Measurements from ENCODE around the gene GAREM1.
"Not testable (repeated sequence)": the region's sequence is repeated elsewhere in the genome, so short reads cannot be mapped to it uniquely, and the experiment has no call there.

GAREM1 gene

DNA sequence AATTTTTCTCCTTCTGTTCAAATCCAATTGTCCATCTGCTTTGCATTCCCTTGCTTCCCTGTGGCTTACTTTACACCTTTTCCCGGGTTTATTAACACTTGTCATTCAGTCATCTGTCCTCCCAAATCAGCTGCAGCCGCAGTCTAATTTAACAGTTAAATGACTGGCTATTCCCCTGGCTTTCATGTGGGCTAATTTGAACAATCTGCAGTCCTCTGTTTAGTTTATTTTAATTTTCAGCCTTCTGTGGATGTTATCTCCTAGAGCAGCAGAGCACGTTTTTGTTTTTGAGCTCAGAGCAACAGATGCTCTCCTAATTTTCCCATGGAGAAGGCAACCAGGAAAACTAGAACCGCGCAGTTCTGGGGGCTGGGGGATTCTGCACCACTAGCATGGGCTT, 225.8 kb downstream of the GAREM1 start:
- Histone ChIP-seq H3K9me3 (no peaks in the 10 kb centered on the region), H3K36me3 (replicated peaks) (no peaks in the 10 kb centered on the region), H3K27me3 (ENCODE audit: low read depth) (peaks cover 21% of the 10 kb centered on the region), H3K4me1 (no peaks in the 10 kb centered on the region), H3K4me3 (no peak overlapping the region)
- in situ Hi-C loops (cut with MboI; ENCODE audit: low sequenced_read_pairs), result no loop called here
- no peak for DNase-seq (ENCODE audit: low spot score in 2 of 2)

GRCh38 chr18:32243358-32243757, 227.3 kb downstream of the GAREM1 start:
- H3K27me3 ChIP-seq (ENCODE audit: low read depth), result peaks cover 18% of the 10 kb centered on the region; the same call in 1 of the 2 replicates
- no peak overlapping the region for H3K4me3 ChIP-seq
- H3K9me3 ChIP-seq, result no peaks in the 10 kb centered on the region
- no peaks in the 10 kb centered on the region for H3K36me3 ChIP-seq (replicated peaks)
- no peak for DNase-seq (ENCODE audit: low spot score in 2 of 2)
- no peaks in the 10 kb centered on the region for H3K4me1 ChIP-seq
- in situ Hi-C loops (cut with MboI; ENCODE audit: low sequenced_read_pairs), result no loop called here

DNA sequence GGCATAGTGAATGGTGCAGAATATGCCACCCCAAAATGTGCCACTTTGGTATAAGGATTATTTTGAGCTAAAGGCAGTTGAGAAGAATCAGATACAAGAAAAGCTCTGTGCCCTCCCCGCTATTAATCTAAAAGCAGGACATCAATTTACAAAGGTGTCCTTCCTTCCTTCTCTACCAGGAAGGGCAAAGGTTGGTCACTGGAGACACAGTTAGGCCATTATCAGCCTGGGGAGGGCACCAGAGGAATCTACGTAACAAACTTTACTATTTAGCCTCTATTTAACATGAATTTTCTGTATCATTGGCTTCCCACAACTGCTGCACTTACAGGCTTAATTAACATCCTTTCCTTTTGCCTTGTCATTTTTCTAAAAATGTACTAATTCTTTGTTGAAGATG, 228.3 kb downstream of the GAREM1 start:
- Histone ChIP-seq H3K36me3 (replicated peaks) (no peaks in the 10 kb centered on the region), H3K4me3 (no peak overlapping the region), H3K9me3 (no peaks in the 10 kb centered on the region), H3K4me1 (no peaks in the 10 kb centered on the region), H3K27me3 (ENCODE audit: low read depth) (peaks cover 14% of the 10 kb centered on the region; the same call in 1 of the 2 replicates)
- no peak for DNase-seq (ENCODE audit: low spot score in 2 of 2)
- in situ Hi-C loops (cut with MboI; ENCODE audit: low sequenced_read_pairs), result no loop called here

- Histone ChIP-seq H3K27me3 (ENCODE audit: low read depth) (peaks cover 3% of the 10 kb centered on the region; the same call in 1 of the 2 replicates), H3K36me3 (replicated peaks) (no peaks in the 10 kb centered on the region), H3K4me3 (no peak overlapping the region), H3K9me3 (no peaks in the 10 kb centered on the region), H3K4me1 (no peaks in the 10 kb centered on the region)
- in situ Hi-C loops (cut with MboI; ENCODE audit: low sequenced_read_pairs), result no loop called here
- DNase-seq (ENCODE audit: low spot score in 2 of 2), result no peak
These were observed 231.9 kb downstream of the GAREM1 start for GRCh38 chr18:32238635-32239268.

- H3K36me3 ChIP-seq (replicated peaks), result no peaks in the 10 kb centered on the region
- H3K27me3 ChIP-seq (ENCODE audit: low read depth), result no peaks in the 10 kb centered on the region
- DNase-seq (ENCODE audit: low spot score in 2 of 2), result no peak
- in situ Hi-C loops (cut with MboI; ENCODE audit: low sequenced_read_pairs), result no loop called here
- no peak overlapping the region for H3K4me3 ChIP-seq
- no peaks in the 10 kb centered on the region for H3K9me3 ChIP-seq
- no peaks in the 10 kb centered on the region for H3K4me1 ChIP-seq
These were observed 233.6 kb downstream of the GAREM1 start for GRCh38 chr18:32237049-32237448.

- H3K27me3 ChIP-seq (ENCODE audit: low read depth); in situ Hi-C loops (cut with MboI; ENCODE audit: low sequenced_read_pairs); H3K4me3 ChIP-seq; H3K36me3 ChIP-seq (replicated peaks); H3K4me1 ChIP-seq; DNase-seq (ENCODE audit: low spot score in 2 of 2); H3K9me3 ChIP-seq: not testable (repeated sequence)
These were observed 237.3 kb downstream of the GAREM1 start for GRCh38 chr18:32233348-32233747.

DNA sequence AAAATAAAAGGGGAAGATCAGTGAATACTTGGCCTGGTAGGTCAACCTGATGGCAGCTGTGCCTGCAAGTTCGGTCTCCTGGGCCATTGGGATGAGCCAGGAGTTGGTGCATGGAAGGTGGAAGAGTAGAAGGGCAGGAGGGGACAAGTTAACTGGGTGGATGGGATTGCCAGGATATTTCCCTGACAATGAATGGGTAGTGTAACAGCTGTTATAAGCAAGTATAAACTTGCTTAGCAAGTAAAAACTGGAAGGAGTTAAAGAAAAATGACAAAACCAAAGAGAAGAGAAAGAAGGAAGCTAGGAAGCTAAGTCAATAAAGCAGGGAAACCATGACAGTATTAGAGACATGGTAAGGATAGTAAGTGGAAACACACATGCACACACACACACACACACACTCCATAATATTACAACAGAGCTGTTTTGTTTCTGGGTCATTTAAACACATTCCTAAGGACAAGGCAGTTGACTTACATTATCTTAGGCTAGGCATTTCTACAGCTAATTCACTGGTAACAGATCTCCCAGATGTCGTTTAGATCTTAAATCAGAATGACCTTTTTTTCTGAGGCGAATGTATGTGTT, 251.2 kb downstream of the GAREM1 start:
- Histone ChIP-seq H3K27me3 (ENCODE audit: low read depth) (no peaks in the 10 kb centered on the region), H3K4me1 (no peaks in the 10 kb centered on the region), H3K36me3 (replicated peaks) (no peaks in the 10 kb centered on the region), H3K4me3 (no peak overlapping the region), H3K9me3 (no peaks in the 10 kb centered on the region)
- in situ Hi-C loops (cut with MboI; ENCODE audit: low sequenced_read_pairs), result no loop called here
- no peak for DNase-seq (ENCODE audit: low spot score in 2 of 2)

DNA sequence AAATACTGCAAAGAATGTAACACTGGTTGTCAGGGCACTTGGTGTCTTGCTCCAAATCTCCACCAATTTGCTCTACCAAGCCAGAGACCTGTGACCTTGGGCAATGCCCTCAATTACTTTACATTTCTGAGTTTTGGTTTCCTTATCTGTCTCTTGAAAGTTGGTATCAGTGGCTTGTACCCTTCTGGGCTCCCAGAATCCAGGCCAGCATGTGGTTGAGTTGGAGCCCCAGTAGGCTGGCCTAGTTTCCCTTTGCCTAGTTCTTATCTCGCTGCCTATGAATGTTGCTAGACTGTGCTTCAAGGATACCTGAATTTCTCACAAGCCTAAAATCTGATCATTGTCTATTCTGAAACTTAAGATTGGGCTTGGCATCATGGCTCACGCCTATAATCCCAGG, 254.3 kb downstream of the GAREM1 start:
- Histone ChIP-seq H3K36me3 (replicated peaks) (no peaks in the 10 kb centered on the region), H3K27me3 (ENCODE audit: low read depth) (no peaks in the 10 kb centered on the region), H3K9me3 (no peaks in the 10 kb centered on the region), H3K4me3 (no peak overlapping the region), H3K4me1 (no peaks in the 10 kb centered on the region)
- in situ Hi-C loops (cut with MboI; ENCODE audit: low sequenced_read_pairs), result no loop called here
- DNase-seq (ENCODE audit: low spot score in 2 of 2), result no peak

DNA sequence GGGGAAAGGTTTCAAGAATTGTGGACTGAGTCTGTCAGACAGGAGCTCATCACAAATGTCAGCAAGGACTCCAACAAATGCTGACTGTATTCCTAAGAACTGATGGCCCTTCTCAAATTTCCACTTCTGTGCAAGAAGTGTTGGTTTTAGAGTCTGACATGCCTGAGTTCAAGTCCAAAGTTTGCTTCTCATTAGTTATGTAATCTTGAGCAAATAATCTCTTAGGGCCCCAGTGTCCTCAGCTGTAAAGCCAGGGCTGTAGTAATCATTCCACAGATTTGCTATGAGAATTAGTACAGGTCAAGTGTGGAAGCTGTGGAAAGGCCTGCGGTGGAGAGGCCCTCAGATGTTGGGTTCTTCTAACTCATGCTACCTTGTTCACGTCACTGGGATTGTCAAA, 257.0 kb downstream of the GAREM1 start:
- in situ Hi-C loops (cut with MboI; ENCODE audit: low sequenced_read_pairs), result no loop called here
- DNase-seq (ENCODE audit: low spot score in 2 of 2), result no peak
- no peaks in the 10 kb centered on the region for H3K9me3 ChIP-seq
- no peaks in the 10 kb centered on the region for H3K27me3 ChIP-seq (ENCODE audit: low read depth)
- H3K4me3 ChIP-seq, result no peak overlapping the region
- no peaks in the 10 kb centered on the region for H3K36me3 ChIP-seq (replicated peaks)
- H3K4me1 ChIP-seq, result no peaks in the 10 kb centered on the region
